Astrocyte (in vitro differentiated cells and primary cell): ENCODE data around the gene BMF. TPM values are rescaled to one million over a fixed set of nuclear protein-coding genes. Genes with fewer than 3 reads are reported as not detected.

Source experiments
- DNase-seq: peaks from one replicate; pipeline ENCODE4 v3.0.0-alpha.2; 2010; ENCODE audit warnings: low read depth
- FAIRE-seq: peaks from 2 replicates; lab custom pipeline; 2011; peaks lifted over from hg19 to GRCh38; lab: Jason Lieb, UNC
- H2AFZ ChIP-seq: 2 replicates; pipeline ENCODE4 v1.6.0; 2012; ENCODE audit warnings: low read depth, low read length, inconsistent platforms
- H3K27ac ChIP-seq: 2 replicates; pipeline ENCODE4 v1.5.1; 2011; ENCODE audit warnings: low read depth, low read length, inconsistent platforms
- H3K27me3 ChIP-seq: 2 replicates; pipeline ENCODE4 v1.6.0; 2011; ENCODE audit warnings: low read length, inconsistent platforms; ENCODE audit not compliant: insufficient read depth
- H3K36me3 ChIP-seq: 2 replicates; pipeline ENCODE4 v1.5.1; 2011; ENCODE audit warnings: low read length, inconsistent platforms; ENCODE audit not compliant: insufficient read depth
- H3K4me1 ChIP-seq: 2 replicates; pipeline ENCODE4 v1.5.1; 2011; ENCODE audit warnings: low read length, inconsistent platforms; ENCODE audit not compliant: insufficient read depth
- H3K4me2 ChIP-seq: 2 replicates; pipeline ENCODE4 v1.6.0; 2012; ENCODE audit warnings: low read length, inconsistent platforms
- H3K4me3 ChIP-seq: 2 replicates; pipeline ENCODE4 v1.5.1; 2011; ENCODE audit warnings: low read depth, mild to moderate bottlenecking, low read length, inconsistent platforms; ENCODE audit not compliant: insufficient read depth
- H3K79me2 ChIP-seq: 2 replicates; pipeline ENCODE4 v1.6.0; 2012; ENCODE audit warnings: mild to moderate bottlenecking, low read length, inconsistent platforms; ENCODE audit not compliant: insufficient read depth
- H3K9ac ChIP-seq: 2 replicates; pipeline ENCODE4 v1.6.0; 2012; ENCODE audit warnings: mild to moderate bottlenecking, low read length, inconsistent platforms
- H3K9me3 ChIP-seq: 2 replicates; pipeline ENCODE4 v1.5.1; 2012; ENCODE audit warnings: low read depth, mild to moderate bottlenecking, low read length, inconsistent platforms; ENCODE audit not compliant: insufficient read depth
- H4K20me1 ChIP-seq: 2 replicates; pipeline ENCODE4 v1.6.0; 2012; ENCODE audit warnings: low read length, inconsistent platforms; ENCODE audit not compliant: insufficient read depth
- H3K27ac Mint-ChIP-seq: one replicate; pipeline ENCODE4 v1.8.0; 2021; ENCODE audit warnings: mild to moderate bottlenecking, mixed read lengths; ENCODE audit not compliant: unreplicated experiment
- H3K27me3 Mint-ChIP-seq: one replicate; pipeline ENCODE4 v1.8.0; 2021; ENCODE audit warnings: low read depth, mixed read lengths; ENCODE audit not compliant: unreplicated experiment
- H3K36me3 Mint-ChIP-seq: one replicate; pipeline ENCODE4 v1.8.0; 2021; ENCODE audit warnings: low read depth, mixed read lengths; ENCODE audit not compliant: unreplicated experiment
- H3K4me1 Mint-ChIP-seq: one replicate; pipeline ENCODE4 v1.8.0; 2021; ENCODE audit warnings: low read depth, mixed read lengths; ENCODE audit not compliant: unreplicated experiment
- H3K4me3 Mint-ChIP-seq: one replicate; pipeline ENCODE4 v1.8.0; 2021; ENCODE audit warnings: mild to moderate bottlenecking, moderate library complexity, mixed read lengths; ENCODE audit not compliant: unreplicated experiment
- H3K9me3 Mint-ChIP-seq: one replicate; pipeline ENCODE4 v1.8.0; 2021; ENCODE audit warnings: mild to moderate bottlenecking, mixed read lengths; ENCODE audit not compliant: unreplicated experiment
- CTCF ChIP-seq: IDR thresholded peaks from 2 replicates; pipeline ENCODE4 v1.5.1; 2011; ENCODE audit warnings: low read depth, mild to moderate bottlenecking, inconsistent platforms, low read length, moderate library complexity; ENCODE audit not compliant: insufficient read depth
- EZH2 ChIP-seq: IDR thresholded peaks from 2 replicates; pipeline ENCODE4 v1.6.1; 2012; ENCODE audit warnings: mild to moderate bottlenecking, low read length, inconsistent platforms; ENCODE audit not compliant: insufficient read depth
- total RNA-seq: library from RNA; stranded (reverse); gene quantifications from 2 replicates; pipeline ENCODE4 v1.2.1, GENCODE V29; 2021

BMF gene
- total RNA-seq, 1 donor from 2014 or later, result 31.8 TPM

GRCh38 chr15:40094156-40094555 lies 14.5 kb downstream of the BMF start:
- H3K4me3 Mint-ChIP-seq, result no peak overlapping the region
- H4K20me1 ChIP-seq, result no peaks in the 10 kb centered on the region
- FAIRE-seq, result no peak
- H3K27me3 ChIP-seq, result no peaks in the 10 kb centered on the region
- H3K4me2 ChIP-seq, result no peak overlapping the region
- H3K27ac Mint-ChIP-seq, result no peak overlapping the region
- TF ChIP-seq EZH2 (no peak), CTCF (no peak)
- no peak overlapping the region for H3K4me3 ChIP-seq
- H2AFZ ChIP-seq, result no peak overlapping the region
- no peak overlapping the region for H3K27ac ChIP-seq
- H3K9ac ChIP-seq, result no peak overlapping the region
- peaks cover 76% of the 10 kb centered on the region for H3K4me1 Mint-ChIP-seq
- DNase-seq, result no peak
- no peaks in the 10 kb centered on the region for H3K9me3 Mint-ChIP-seq
- H3K9me3 ChIP-seq, result no peaks in the 10 kb centered on the region
- no peaks in the 10 kb centered on the region for H3K36me3 ChIP-seq
- H3K27me3 Mint-ChIP-seq, result no peaks in the 10 kb centered on the region
- H3K36me3 Mint-ChIP-seq, result peaks cover 20% of the 10 kb centered on the region
- peaks cover 46% of the 10 kb centered on the region for H3K4me1 ChIP-seq
- no peaks in the 10 kb centered on the region for H3K79me2 ChIP-seq

DNA sequence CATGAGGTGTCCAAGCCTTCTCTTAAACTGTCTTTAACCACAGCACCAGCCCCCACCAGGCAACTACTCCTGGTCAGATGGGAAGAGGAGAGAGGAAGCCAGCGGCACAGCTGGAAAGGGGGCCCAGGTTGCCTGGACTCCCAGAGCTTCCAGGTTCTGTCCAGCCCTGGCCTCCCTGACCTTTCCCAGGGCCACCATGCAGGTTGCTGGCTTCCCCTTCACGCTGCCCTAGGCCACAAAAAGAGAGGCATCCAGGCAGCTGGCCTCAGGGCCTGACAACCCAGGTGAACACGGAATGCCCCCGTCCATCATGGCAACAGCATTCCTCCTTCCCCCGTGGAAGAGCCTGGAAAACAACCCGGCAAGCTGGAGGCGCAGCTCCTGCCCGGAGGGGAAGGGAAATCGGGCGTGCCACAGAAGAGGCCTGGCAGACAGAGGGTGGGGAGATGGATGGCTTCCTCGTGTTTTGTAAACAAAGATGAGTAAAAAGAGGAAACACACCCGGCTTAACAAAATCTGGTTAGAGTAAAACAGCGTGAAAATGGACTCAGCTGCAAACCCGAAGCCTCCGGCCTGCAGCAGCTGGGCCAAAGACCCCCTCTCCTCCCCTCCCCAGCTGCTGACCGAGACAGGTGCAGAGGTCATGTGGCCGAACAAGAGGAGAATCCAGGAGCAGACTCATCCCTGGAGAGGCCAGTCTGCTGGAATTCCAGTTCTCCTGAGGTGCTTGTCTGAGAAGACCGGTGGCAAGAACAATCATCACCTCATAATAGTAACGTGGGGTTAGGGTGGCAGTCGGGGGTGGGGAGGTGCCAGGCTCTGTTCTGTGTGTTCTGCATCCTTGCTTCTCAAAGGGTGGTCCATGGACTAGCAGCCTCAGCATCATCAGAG lies 15.5 kb downstream of the BMF start:
- Histone ChIP-seq H3K9me3 (no peaks in the 10 kb centered on the region), H3K27me3 (no peaks in the 10 kb centered on the region), H3K36me3 (no peaks in the 10 kb centered on the region), H2AFZ (peak overlapping the region; percentile 39), H3K4me3 (no peak overlapping the region), H3K79me2 (no peaks in the 10 kb centered on the region), H3K27ac (no peak overlapping the region), H3K4me2 (no peak overlapping the region), H3K4me1 (peaks cover 45% of the 10 kb centered on the region), H3K9ac (no peak overlapping the region), H4K20me1 (no peaks in the 10 kb centered on the region)
- no peak for FAIRE-seq
- H3K27me3 Mint-ChIP-seq, result no peaks in the 10 kb centered on the region
- no peak overlapping the region for H3K4me3 Mint-ChIP-seq
- H3K36me3 Mint-ChIP-seq, result peaks cover 20% of the 10 kb centered on the region
- H3K9me3 Mint-ChIP-seq, result no peaks in the 10 kb centered on the region
- H3K4me1 Mint-ChIP-seq, result peaks cover 74% of the 10 kb centered on the region
- no peak for DNase-seq
- TF ChIP-seq EZH2, result no peak
- TF ChIP-seq CTCF, result no peak
- peak overlapping the region; percentile 59 for H3K27ac Mint-ChIP-seq
